H1 (cell line): ENCODE measurements around the gene EEIG2. TPM values are rescaled to one million over a fixed set of nuclear protein-coding genes. Genes with fewer than 3 reads are reported as not detected.

ENCODE experiments used
- CTCF ChIA-PET: fragments of 300-600 bp; sonication (Branson Sonifier 250); formaldehyde crosslinking; loops from one replicate; lab custom pipeline; 2021; ENCODE audit not compliant: partially characterized antibody; lab: Charles Lee
- POLR2A ChIA-PET: fragments of 300-600 bp; sonication (Branson Sonifier 250); formaldehyde crosslinking; loops from one replicate; lab custom pipeline; 2021; ENCODE audit warnings: inconsistent platforms; ENCODE audit not compliant: partially characterized antibody; lab: Charles Lee
- DNase-seq, 2 experiments: peaks; one replicate each; pipeline versions ENCODE4 v3.0.0 to v3.0.0-alpha.2; 2010 to 2022; ENCODE audit warnings: low spot score in 2 of 2, low read depth in 1 of 2, mixed read lengths in 1 of 2
- FAIRE-seq: peaks from 2 replicates; lab custom pipeline; 2011; peaks lifted over from hg19 to GRCh38; lab: Jason Lieb, UNC
- H2AFZ ChIP-seq: 2 replicates; pipeline ENCODE4 v1.8.1; 2012; ENCODE audit warnings: low read length, inconsistent platforms
- H2AK5ac ChIP-seq: 2 replicates; pipeline ENCODE4 v1.6.1; 2013; ENCODE audit warnings: low read depth, low read length
- H2BK120ac ChIP-seq: replicated peaks from 2 replicates; pipeline ENCODE3; 2013; ENCODE audit warnings: low read depth, low read length, inconsistent platforms
- H2BK12ac ChIP-seq: 2 replicates; pipeline ENCODE4 v1.6.1; 2013; ENCODE audit warnings: low read depth, low read length
- H2BK15ac ChIP-seq: 2 replicates; pipeline ENCODE4 v1.6.1; 2013; ENCODE audit warnings: low read length
- H2BK20ac ChIP-seq: 2 replicates; pipeline ENCODE4 v1.6.1; 2013; ENCODE audit warnings: low read length
- H2BK5ac ChIP-seq: 2 replicates; pipeline ENCODE4 v1.6.1; 2013; ENCODE audit warnings: low read depth, low read length
- H3K14ac ChIP-seq: 2 replicates; pipeline ENCODE4 v1.6.1; 2013; ENCODE audit warnings: inconsistent platforms; ENCODE audit not compliant: insufficient read length
- H3K18ac ChIP-seq: 2 replicates; pipeline ENCODE4 v1.6.1; 2013; ENCODE audit warnings: low read length; ENCODE audit errors: extremely low read depth
- H3K23ac ChIP-seq: 2 replicates; pipeline ENCODE4 v1.6.1; 2013; ENCODE audit warnings: inconsistent platforms; ENCODE audit not compliant: insufficient read length
- H3K23me2 ChIP-seq: 2 replicates; pipeline ENCODE4 v1.6.1; 2013; ENCODE audit warnings: low read depth, low read length
- H3K27ac ChIP-seq: 2 replicates; pipeline ENCODE4 v1.6.1; 2011; ENCODE audit warnings: low read depth, low read length, inconsistent platforms
- H3K27me3 ChIP-seq, 4 experiments: replicated peaks in 1 of 4; 1 replicate in 1 of 4; 2 replicates in 3 of 4; pipeline versions ENCODE4 v1.6.1 to v1.8.1; 2011 to 2013; ENCODE audit warnings: low read length in 3 of 4, mild to moderate bottlenecking in 3 of 4, inconsistent platforms in 2 of 4, mixed read lengths in 2 of 4, moderate library complexity in 1 of 4; ENCODE audit not compliant: control insufficient read depth in 3 of 4, insufficient read depth in 3 of 4; ENCODE audit errors: extremely low read depth in 1 of 4
- H3K36me3 ChIP-seq, 4 experiments: 2 replicates each; pipeline versions ENCODE4 v1.6.1 to v1.8.1; 2011 to 2013; ENCODE audit warnings: mild to moderate bottlenecking in 4 of 4, low read length in 3 of 4, moderate library complexity in 2 of 4, control low read depth in 1 of 4, inconsistent platforms in 1 of 4; ENCODE audit not compliant: insufficient read depth in 4 of 4, control insufficient read depth in 2 of 4
- H3K4ac ChIP-seq: replicated peaks from 2 replicates; pipeline ENCODE3; 2013; ENCODE audit warnings: low read length, low read depth, mixed read lengths, inconsistent platforms; ENCODE audit not compliant: insufficient read length
- H3K4me1 ChIP-seq, 4 experiments: replicated peaks in 1 of 4; 1 replicate in 1 of 4; 2 replicates in 3 of 4; pipeline versions ENCODE4 v1.6.1 to v1.8.1; 2011 to 2013; ENCODE audit warnings: low read length in 3 of 4, inconsistent platforms in 2 of 4, mixed read lengths in 1 of 4; ENCODE audit not compliant: insufficient read depth in 4 of 4, control insufficient read depth in 3 of 4
- H3K4me2 ChIP-seq, 2 experiments: 2 replicates each; pipeline versions ENCODE4 v1.6.1 to v1.8.1; 2011 to 2013; ENCODE audit warnings: low read depth in 2 of 2, low read length in 2 of 2, control low read depth in 1 of 2, inconsistent platforms in 1 of 2, mild to moderate bottlenecking in 1 of 2; ENCODE audit not compliant: insufficient read depth in 1 of 2
- H3K4me3 ChIP-seq, 4 experiments: fragments of 200-600, 300-600 bp in 1 of 4; sonication (generic), shearing (Covaris generic), sonication (Bioruptor Twin) in 1 of 4; 2 replicates each; pipeline versions ENCODE4 v1.5.1 to v1.8.1; 2011 to 2016; ENCODE audit warnings: low read length in 4 of 4, low read depth in 3 of 4, control low read depth in 2 of 4, inconsistent platforms in 2 of 4, mild to moderate bottlenecking in 2 of 4, mixed read lengths in 1 of 4, moderate library complexity in 1 of 4; ENCODE audit not compliant: insufficient read depth in 2 of 4; ENCODE audit errors: extremely low read depth in 1 of 4
- H3K56ac ChIP-seq: replicated peaks from 2 replicates; pipeline ENCODE3; 2013; ENCODE audit warnings: low read depth, mild to moderate bottlenecking, mixed read lengths, low read length, inconsistent platforms; ENCODE audit not compliant: insufficient read length
- H3K79me1 ChIP-seq: 2 replicates; pipeline ENCODE4 v1.6.1; 2013; ENCODE audit warnings: low read depth, low read length, control low read depth
- H3K79me2 ChIP-seq, 2 experiments: 2 replicates each; pipeline versions ENCODE4 v1.6.1 to v1.8.1; 2012 to 2013; ENCODE audit warnings: low read length in 2 of 2, mild to moderate bottlenecking in 2 of 2, inconsistent platforms in 1 of 2; ENCODE audit not compliant: insufficient read depth in 2 of 2, control insufficient read depth in 1 of 2
- H3K9ac ChIP-seq, 4 experiments: replicated peaks in 1 of 4; 1 replicate in 1 of 4; 2 replicates in 3 of 4; pipeline versions ENCODE4 v1.6.1 to v1.8.1; 2011 to 2013; ENCODE audit warnings: low read depth in 3 of 4, low read length in 3 of 4, control low read depth in 2 of 4, mild to moderate bottlenecking in 2 of 4, moderate library complexity in 2 of 4, inconsistent platforms in 1 of 4; ENCODE audit errors: extremely low read depth in 1 of 4
- H3K9me3 ChIP-seq, 2 experiments: 2 replicates each; pipeline versions ENCODE4 v1.6.1 to v1.8.1; 2012 to 2013; ENCODE audit warnings: mild to moderate bottlenecking in 2 of 2, moderate library complexity in 2 of 2, control low read depth in 1 of 2, inconsistent platforms in 1 of 2, low read depth in 1 of 2, low read length in 1 of 2, mixed read lengths in 1 of 2; ENCODE audit not compliant: insufficient read depth in 2 of 2
- H4K20me1 ChIP-seq, 2 experiments: replicated peaks in 1 of 2; 2 replicates each; pipeline versions ENCODE3 to v1.8.1; 2011 to 2013; ENCODE audit warnings: inconsistent platforms in 2 of 2, low read length in 2 of 2, mild to moderate bottlenecking in 1 of 2; ENCODE audit not compliant: insufficient read depth in 2 of 2, control insufficient read depth in 1 of 2
- H4K5ac ChIP-seq: 2 replicates; pipeline ENCODE4 v1.6.1; 2013; ENCODE audit warnings: low read length, low read depth, mixed read lengths, inconsistent platforms; ENCODE audit not compliant: insufficient read length
- H4K8ac ChIP-seq: 2 replicates; pipeline ENCODE4 v1.8.0; 2013; ENCODE audit warnings: mild to moderate bottlenecking, moderate library complexity, low read length, inconsistent platforms; ENCODE audit not compliant: insufficient read depth; ENCODE audit errors: extremely low read depth
- H4K91ac ChIP-seq: replicated peaks from 2 replicates; pipeline ENCODE3; 2013; ENCODE audit warnings: low read length, mixed read lengths, inconsistent platforms; ENCODE audit not compliant: insufficient read length
- GTF2F1 ChIP-seq: IDR thresholded peaks from 2 replicates; pipeline ENCODE4 v1.6.1; 2012; ENCODE audit warnings: low read depth, low read length, improper control_type of control experiment, borderline replicate concordance
- HDAC2 ChIP-seq, 2 experiments: fragments of 300-600 bp in 1 of 2; sonication (generic) in 1 of 2; IDR thresholded peaks; 2 replicates each; pipeline ENCODE4 v1.6.1; 2011 to 2012; ENCODE audit warnings: low read depth in 2 of 2, low read length in 2 of 2, mild to moderate bottlenecking in 2 of 2, moderate library complexity in 2 of 2, borderline replicate concordance in 1 of 2, inconsistent platforms in 1 of 2
- HDAC6 ChIP-seq: IDR thresholded peaks from one replicate; pipeline ENCODE4 v1.7.1; 2012; ENCODE audit warnings: low read depth, mild to moderate bottlenecking, inconsistent platforms, low read length, moderate library complexity
- KDM1A ChIP-seq: fragments of 200-600, 300-600 bp; sonication (generic); IDR thresholded peaks from 2 replicates; pipeline ENCODE4 v1.7.1; 2016; ENCODE audit warnings: mild to moderate bottlenecking, low read length, borderline replicate concordance
- MAFK ChIP-seq: IDR thresholded peaks from 2 replicates; pipeline ENCODE4 v1.6.1; 2012; ENCODE audit warnings: low read depth, mild to moderate bottlenecking, improper control_type of control experiment, low read length
- NANOG ChIP-seq: IDR thresholded peaks from 2 replicates; pipeline ENCODE4 v1.6.1; 2011; ENCODE audit warnings: low read length, low read depth, mild to moderate bottlenecking, inconsistent platforms; ENCODE audit not compliant: insufficient read depth, poor library complexity, severe bottlenecking
- RFX5 ChIP-seq: IDR thresholded peaks from 2 replicates; pipeline ENCODE4 v1.6.1; 2011; ENCODE audit warnings: low read depth, low read length, improper control_type of control experiment, borderline replicate concordance
- SIRT6 ChIP-seq: IDR thresholded peaks from one replicate; pipeline ENCODE4 v1.7.1; 2012; ENCODE audit warnings: low read length, inconsistent platforms
- SRF ChIP-seq: IDR thresholded peaks from 2 replicates; pipeline ENCODE4 v1.6.1; 2011; ENCODE audit warnings: mild to moderate bottlenecking, low read depth, low read length, moderate library complexity
- SUZ12 ChIP-seq: fragments of 200-600 bp; sonication (generic); IDR thresholded peaks from 2 replicates; pipeline ENCODE4 v1.6.1; 2012; ENCODE audit warnings: mild to moderate bottlenecking, inconsistent platforms, low read length, moderate library complexity, mixed read lengths
- YY1 ChIP-seq: IDR thresholded peaks from 2 replicates; pipeline ENCODE4 v1.6.1; 2011; ENCODE audit warnings: low read depth, mild to moderate bottlenecking, low read length
- polyA plus RNA-seq, 7 experiments: library from polyadenylated mRNA; depleted of rRNA in 3 of 7; stranded (reverse) in 5 of 7; unstranded in 2 of 7; fragments of >200 nt in 5 of 7; fragments of 200-250 nt in 2 of 7; gene quantifications; 1 replicate in 5 of 7; 2 replicates in 1 of 7; 4 replicates in 1 of 7; pipeline versions ENCODE4 v1.2.1 to v1.2.3, GENCODE V29; 2011 to 2013; ENCODE audit warnings: missing spikeins in 2 of 7, mixed read lengths in 2 of 7
- total RNA-seq: library from RNA; stranded (reverse); fragmentation: NEBNext Ultra II Directional; extraction: Animal tissue kit (Norgen Biotek cat#: 25700); gene quantifications from 2 replicates; pipeline ENCODE4 v1.2.1, GENCODE V29; 2021
- TF ChIP-seq, protein P1 (sequence below): IDR thresholded peaks from 2 replicates; pipeline ENCODE4 v1.6.1; 2012; ENCODE audit warnings: low read length, inconsistent platforms
- TF ChIP-seq, protein P2 (sequence below): IDR thresholded peaks from 2 replicates; pipeline ENCODE4 v1.6.1; 2012; ENCODE audit warnings: inconsistent platforms

The EEIG2 gene
- total and polyA plus RNA-seq, 2 of the 8 experiments (the other 6 are each of a cell fraction or from before 2014, with no cell fraction given) = 6.1 to 20.1 TPM

- Histone ChIP-seq H4K8ac (no peak overlapping the region), H2AFZ (no peak overlapping the region), H3K79me1 (peaks cover 7% of the 10 kb centered on the region), H3K14ac (no peak overlapping the region), H3K9ac (no peak overlapping the region), H2BK20ac (no peak overlapping the region), H4K5ac (no peak overlapping the region), H3K9me3 (no peaks in the 10 kb centered on the region), H3K56ac (no peak overlapping the region), H3K36me3 (no peaks in the 10 kb centered on the region), H2BK15ac (no peak overlapping the region), H2BK5ac (no peak overlapping the region), H4K20me1 (peaks cover 3 to 7% of the 10 kb centered on the region in 2 experiments), H3K23ac (no peak overlapping the region), H3K4me2 (no peak overlapping the region), H3K79me2 (peaks cover 0 to 38% of the 10 kb centered on the region in 2 experiments; a peak in 2 of 4 replicates), H2BK120ac (no peak overlapping the region), H3K4me3 (no peak overlapping the region), H3K18ac (no peak overlapping the region), H3K27ac (no peak overlapping the region), H2AK5ac (no peak overlapping the region), H3K23me2 (no peaks in the 10 kb centered on the region; the same call in 1 of the 2 replicates), H3K4ac (no peak overlapping the region), H3K4me1 (no peaks in the 10 kb centered on the region), H2BK12ac (no peak overlapping the region), H4K91ac (no peak overlapping the region), H3K27me3 (no peaks in the 10 kb centered on the region)
- POLR2A ChIA-PET = no interaction called here
- FAIRE-seq (no peak), DNase-seq (no peak)
- CTCF ChIA-PET = interaction anchor here (1.8 kb wide), 1 partner anchor 12 kb away, joined by 5 read pairs; no protein-coding TSS in a partner anchor
- no peak for TF ChIP-seq YY1
- no peak for TF ChIP-seq RFX5
- TF ChIP-seq MAFK = no peak
- TF ChIP-seq, protein P1, sequence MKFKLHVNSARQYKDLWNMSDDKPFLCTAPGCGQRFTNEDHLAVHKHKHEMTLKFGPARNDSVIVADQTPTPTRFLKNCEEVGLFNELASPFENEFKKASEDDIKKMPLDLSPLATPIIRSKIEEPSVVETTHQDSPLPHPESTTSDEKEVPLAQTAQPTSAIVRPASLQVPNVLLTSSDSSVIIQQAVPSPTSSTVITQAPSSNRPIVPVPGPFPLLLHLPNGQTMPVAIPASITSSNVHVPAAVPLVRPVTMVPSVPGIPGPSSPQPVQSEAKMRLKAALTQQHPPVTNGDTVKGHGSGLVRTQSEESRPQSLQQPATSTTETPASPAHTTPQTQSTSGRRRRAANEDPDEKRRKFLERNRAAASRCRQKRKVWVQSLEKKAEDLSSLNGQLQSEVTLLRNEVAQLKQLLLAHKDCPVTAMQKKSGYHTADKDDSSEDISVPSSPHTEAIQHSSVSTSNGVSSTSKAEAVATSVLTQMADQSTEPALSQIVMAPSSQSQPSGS = no peak
- TF ChIP-seq KDM1A = no peak
- TF ChIP-seq SUZ12 = no peak
- TF ChIP-seq, protein P2, sequence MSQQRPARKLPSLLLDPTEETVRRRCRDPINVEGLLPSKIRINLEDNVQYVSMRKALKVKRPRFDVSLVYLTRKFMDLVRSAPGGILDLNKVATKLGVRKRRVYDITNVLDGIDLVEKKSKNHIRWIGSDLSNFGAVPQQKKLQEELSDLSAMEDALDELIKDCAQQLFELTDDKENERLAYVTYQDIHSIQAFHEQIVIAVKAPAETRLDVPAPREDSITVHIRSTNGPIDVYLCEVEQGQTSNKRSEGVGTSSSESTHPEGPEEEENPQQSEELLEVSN = no peak
- TF ChIP-seq SRF = no peak
- no peak for TF ChIP-seq SIRT6
- no peak for TF ChIP-seq GTF2F1
- TF ChIP-seq HDAC6 = no peak
- TF ChIP-seq HDAC2 (IDR thresholded peaks at IDR 0.05; ENCODE audit: borderline replicate concordance in 1 of 2, low read depth in 2 of 2, low read length in 2 of 2) = no peak
- TF ChIP-seq NANOG = no peak
Observed at GRCh38 chr1:108574008-108574407, 14.1 kb downstream of the EEIG2 start.
